Measurements from ENCODE around the gene NRXN3. TPM values are rescaled to one million over a fixed set of nuclear protein-coding genes. Genes with fewer than 3 reads are reported as not detected.

The NRXN3 gene
- total RNA-seq, 1 experiment from 2014 or later = not detected

DNA sequence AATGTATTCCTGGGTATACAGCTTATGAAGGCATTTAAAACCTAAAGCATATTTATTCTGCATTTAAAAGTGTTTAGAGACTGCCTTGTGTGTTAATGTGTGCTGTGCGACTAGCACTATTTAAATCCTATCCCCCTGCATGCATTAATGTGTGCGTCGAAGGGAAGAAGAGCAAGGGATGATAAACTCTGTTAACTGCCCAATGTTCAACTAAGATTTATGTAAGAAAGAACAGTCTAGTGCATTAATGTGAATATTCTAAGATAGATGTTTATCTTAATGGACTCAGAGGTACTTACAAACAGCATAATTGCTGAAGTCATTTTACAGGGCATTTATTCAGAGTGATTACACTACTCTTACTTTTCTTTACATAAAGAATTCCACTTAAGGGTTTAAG, 1616.3 kb downstream of the NRXN3 start:
- no TSS peak for BruUV-seq (replicated peaks)
- Histone ChIP-seq H3K4me2 (ENCODE audit: low read length) (no peak overlapping the region), H3K4me1 (ENCODE audit: control insufficient read depth in 1 of 2, insufficient read depth in 2 of 2, low read length in 2 of 2) (no peaks in the 10 kb centered on the region), H2AFZ (ENCODE audit: low read depth, low read length, poor library complexity, severe bottlenecking) (no peak overlapping the region), H3K79me2 (ENCODE audit: insufficient read depth, low read length) (no peaks in the 10 kb centered on the region), H3K36me3 (ENCODE audit: control insufficient read depth in 1 of 2, insufficient read depth in 2 of 2, low read length in 2 of 2) (no peaks in the 10 kb centered on the region), H3K27me3 (ENCODE audit: insufficient read depth, low read length) (no peaks in the 10 kb centered on the region), H3K27ac (ENCODE audit: low read depth, low read length) (no peak overlapping the region), H3K9ac (ENCODE audit: low read length) (no peak overlapping the region), H3K9me3 (ENCODE audit: control insufficient read depth in 1 of 2, insufficient read depth in 1 of 2, low read depth in 1 of 2, low read length in 2 of 2) (peaks cover 8 to 10% of the 10 kb centered on the region in 2 experiments; a peak in 2 of 4 replicates), H4K20me1 (ENCODE audit: insufficient read depth) (no peaks in the 10 kb centered on the region), H3K9me2 (ENCODE audit: insufficient read depth) (no peaks in the 10 kb centered on the region), H3K4me3 (replicated peaks in 1 of 2; ENCODE audit: low read depth in 1 of 2, low read length in 2 of 2) (no peak overlapping the region)
- TF ChIP-seq, protein P1, sequence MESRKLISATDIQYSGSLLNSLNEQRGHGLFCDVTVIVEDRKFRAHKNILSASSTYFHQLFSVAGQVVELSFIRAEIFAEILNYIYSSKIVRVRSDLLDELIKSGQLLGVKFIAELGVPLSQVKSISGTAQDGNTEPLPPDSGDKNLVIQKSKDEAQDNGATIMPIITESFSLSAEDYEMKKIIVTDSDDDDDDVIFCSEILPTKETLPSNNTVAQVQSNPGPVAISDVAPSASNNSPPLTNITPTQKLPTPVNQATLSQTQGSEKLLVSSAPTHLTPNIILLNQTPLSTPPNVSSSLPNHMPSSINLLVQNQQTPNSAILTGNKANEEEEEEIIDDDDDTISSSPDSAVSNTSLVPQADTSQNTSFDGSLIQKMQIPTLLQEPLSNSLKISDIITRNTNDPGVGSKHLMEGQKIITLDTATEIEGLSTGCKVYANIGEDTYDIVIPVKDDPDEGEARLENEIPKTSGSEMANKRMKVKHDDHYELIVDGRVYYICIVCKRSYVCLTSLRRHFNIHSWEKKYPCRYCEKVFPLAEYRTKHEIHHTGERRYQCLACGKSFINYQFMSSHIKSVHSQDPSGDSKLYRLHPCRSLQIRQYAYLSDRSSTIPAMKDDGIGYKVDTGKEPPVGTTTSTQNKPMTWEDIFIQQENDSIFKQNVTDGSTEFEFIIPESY (IDR thresholded peaks at IDR 0.05; ENCODE audit: extremely low read depth, insufficient replicate concordance, low read length) = no peak
- TF ChIP-seq JUND (IDR thresholded peaks at IDR 0.05) (no peak), SRF (IDR thresholded peaks at IDR 0.05; ENCODE audit: low read depth) (no peak), CEBPB (IDR thresholded peaks at IDR 0.05; ENCODE audit: low read depth) (no peak), POLR2A (IDR thresholded peaks at IDR 0.05; ENCODE audit: borderline replicate concordance, extremely low read depth, insufficient read depth, insufficient read length) (no peak), CBX3 (IDR thresholded peaks at IDR 0.05; ENCODE audit: low read depth) (no peak), TCF7L2 (IDR thresholded peaks at IDR 0.05; ENCODE audit: borderline replicate concordance, extremely low read depth, insufficient read depth, insufficient read length) (no peak), EZH2 (IDR thresholded peaks at IDR 0.05) (no peak), YY1 (IDR thresholded peaks at IDR 0.05; ENCODE audit: extremely low read depth, insufficient replicate concordance, low read depth, low read length) (no peak), SP1 (IDR thresholded peaks at IDR 0.05; ENCODE audit: low read depth) (no peak), ZFX (IDR thresholded peaks at IDR 0.05) (no peak), SIN3A (IDR thresholded peaks at IDR 0.05; ENCODE audit: low read depth) (no peak), MAX (IDR thresholded peaks at IDR 0.05) (no peak)
- TF ChIP-seq, protein P2, sequence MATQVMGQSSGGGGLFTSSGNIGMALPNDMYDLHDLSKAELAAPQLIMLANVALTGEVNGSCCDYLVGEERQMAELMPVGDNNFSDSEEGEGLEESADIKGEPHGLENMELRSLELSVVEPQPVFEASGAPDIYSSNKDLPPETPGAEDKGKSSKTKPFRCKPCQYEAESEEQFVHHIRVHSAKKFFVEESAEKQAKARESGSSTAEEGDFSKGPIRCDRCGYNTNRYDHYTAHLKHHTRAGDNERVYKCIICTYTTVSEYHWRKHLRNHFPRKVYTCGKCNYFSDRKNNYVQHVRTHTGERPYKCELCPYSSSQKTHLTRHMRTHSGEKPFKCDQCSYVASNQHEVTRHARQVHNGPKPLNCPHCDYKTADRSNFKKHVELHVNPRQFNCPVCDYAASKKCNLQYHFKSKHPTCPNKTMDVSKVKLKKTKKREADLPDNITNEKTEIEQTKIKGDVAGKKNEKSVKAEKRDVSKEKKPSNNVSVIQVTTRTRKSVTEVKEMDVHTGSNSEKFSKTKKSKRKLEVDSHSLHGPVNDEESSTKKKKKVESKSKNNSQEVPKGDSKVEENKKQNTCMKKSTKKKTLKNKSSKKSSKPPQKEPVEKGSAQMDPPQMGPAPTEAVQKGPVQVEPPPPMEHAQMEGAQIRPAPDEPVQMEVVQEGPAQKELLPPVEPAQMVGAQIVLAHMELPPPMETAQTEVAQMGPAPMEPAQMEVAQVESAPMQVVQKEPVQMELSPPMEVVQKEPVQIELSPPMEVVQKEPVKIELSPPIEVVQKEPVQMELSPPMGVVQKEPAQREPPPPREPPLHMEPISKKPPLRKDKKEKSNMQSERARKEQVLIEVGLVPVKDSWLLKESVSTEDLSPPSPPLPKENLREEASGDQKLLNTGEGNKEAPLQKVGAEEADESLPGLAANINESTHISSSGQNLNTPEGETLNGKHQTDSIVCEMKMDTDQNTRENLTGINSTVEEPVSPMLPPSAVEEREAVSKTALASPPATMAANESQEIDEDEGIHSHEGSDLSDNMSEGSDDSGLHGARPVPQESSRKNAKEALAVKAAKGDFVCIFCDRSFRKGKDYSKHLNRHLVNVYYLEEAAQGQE (IDR thresholded peaks at IDR 0.05; ENCODE audit: low read depth) = no peak
- RAD21 ChIA-PET (ENCODE audit: low non-redundant PET in 1 of 2, low total read pairs in 2 of 2, uncharacterized antibody in 2 of 2, unreplicated experiment in 2 of 2) = no interaction called here
- intact Hi-C loops (cut with micrococcal nuclease) = no loop called here
- ATAC-seq = no peak
- POLR2A ChIA-PET = no interaction called here
- CTCF ChIA-PET = no interaction called here
- DNase-seq (ENCODE audit: low read depth, low spot score) = no peak

Measured in HCT116 (cell line).